GM19035 (cell line): Measurements from ENCODE around the gene VPS33A.
"Not testable (repeated sequence)": the region's sequence is repeated elsewhere in the genome, so short reads cannot be mapped to it uniquely, and the experiment has no call there.

ENCODE experiments used
- ATAC-seq: cut with Tn5 transposase; IDR thresholded peaks from one replicate; pipeline ENCODE4 v1.9.1; 2021; ENCODE audit not compliant: unreplicated experiment

VPS33A gene

GRCh38 chr12:122266230-122266901 lies at the start of gene VPS33A:
Gene VPS33A (minus strand): TSS chr12:122266494. CDS start chr12:122266408, 86 bp downstream.
- ATAC-seq, result peak; percentile 86

- no peak for ATAC-seq
These were observed 46.6 kb upstream of the VPS33A start for GRCh38 chr12:122312926-122313325.

- ATAC-seq, result no peak
These were observed 45.4 kb upstream of the VPS33A start for GRCh38 chr12:122311696-122312095.

GRCh38 chr12:122310626-122311333 lies 44.5 kb upstream of the VPS33A start:
- ATAC-seq, result no peak

- no peak for ATAC-seq
These were observed 43.3 kb upstream of the VPS33A start for GRCh38 chr12:122309564-122310121.

GRCh38 chr12:122308811-122309210 lies 42.5 kb upstream of the VPS33A start:
- no peak for ATAC-seq

GRCh38 chr12:122306407-122306806 lies 40.1 kb upstream of the VPS33A start:
- ATAC-seq, result no peak

- ATAC-seq, result no peak
These were observed 38.6 kb upstream of the VPS33A start for GRCh38 chr12:122304924-122305323.

GRCh38 chr12:122303068-122303467 lies 36.8 kb upstream of the VPS33A start:
- ATAC-seq, result no peak

GRCh38 chr12:122298071-122298748 lies 31.9 kb upstream of the VPS33A start:
- no peak for ATAC-seq

- no peak for ATAC-seq
These were observed 31.2 kb upstream of the VPS33A start for GRCh38 chr12:122297494-122297893.

GRCh38 chr12:122295877-122296276 lies 29.6 kb upstream of the VPS33A start:
- ATAC-seq, result no peak

- no peak for ATAC-seq
These were observed 26.8 kb upstream of the VPS33A start for GRCh38 chr12:122293081-122293480.

- ATAC-seq, result no peak
These were observed 25.1 kb upstream of the VPS33A start for GRCh38 chr12:122291431-122291830.

- no peak for ATAC-seq
These were observed 17.4 kb upstream of the VPS33A start for GRCh38 chr12:122283680-122284079.

- no peak for ATAC-seq
These were observed 15.8 kb upstream of the VPS33A start for GRCh38 chr12:122282061-122282460.

GRCh38 chr12:122276242-122276641 lies 9.9 kb upstream of the VPS33A start:
- no peak for ATAC-seq

- ATAC-seq, result no peak
These were observed 9.2 kb upstream of the VPS33A start for GRCh38 chr12:122275459-122275858.

GRCh38 chr12:122265886-122266229 lies 436 bp downstream of the VPS33A start:
- peak; percentile 34 for ATAC-seq

- no peak for ATAC-seq
These were observed 818 bp downstream of the VPS33A start for GRCh38 chr12:122265476-122265875.

- not testable (repeated sequence) for ATAC-seq
These were observed 5.6 kb downstream of the VPS33A start for GRCh38 chr12:122260735-122261134.

- not testable (repeated sequence) for ATAC-seq
These were observed 7.4 kb downstream of the VPS33A start for GRCh38 chr12:122258939-122259338.
